IMR-90 (cell line): ENCODE results near the gene TAS1R1. TPM values are rescaled to one million over a fixed set of nuclear protein-coding genes. Genes with fewer than 3 reads are reported as not detected.

Experiments used
- ATAC-seq: fragments of 200-7000 bp; cut with Tn5 transposase; 2 replicates; pipeline ENCODE4 v1.9.1; 2020; ENCODE audit warnings: low read depth, mild to moderate bottlenecking, moderate library complexity
- BruUV-seq: library from RNA; stranded (reverse); fragments of 400-500 nt; replicated peaks from 2 replicates; lab custom pipeline; 2021; lab: Mats Ljungman, UMichigan
- CTCF ChIA-PET: fragments of 300-600 bp; formaldehyde crosslinking; extraction: SDS; loops from one replicate; lab custom pipeline; 2021; ENCODE audit warnings: antibody characterized with exemption; lab: Yijun Ruan, JAX
- POLR2A ChIA-PET: fragments of 300-600 bp; sonication (Branson Sonifier 250); formaldehyde crosslinking; loops from one replicate; lab custom pipeline; 2022; ENCODE audit warnings: antibody characterized with exemption; ENCODE audit not compliant: unreplicated experiment; lab: Charles Lee
- DNase-seq: peaks from one replicate; pipeline ENCODE4 v3.0.0; 2013
- H2AFZ ChIP-seq: replicated peaks from 2 replicates; pipeline ENCODE3; 2013; ENCODE audit warnings: low read length, mild to moderate bottlenecking; ENCODE audit not compliant: poor library complexity
- H2AK5ac ChIP-seq: 2 replicates; pipeline ENCODE4 v1.6.1; 2013; ENCODE audit warnings: low read depth, low read length, inconsistent platforms
- H2AK9ac ChIP-seq: replicated peaks from 2 replicates; pipeline ENCODE3; 2013; ENCODE audit warnings: mild to moderate bottlenecking, low read depth, low read length, moderate library complexity; ENCODE audit not compliant: poor library complexity
- H2BK120ac ChIP-seq: 2 replicates; pipeline ENCODE4 v1.6.1; 2013; ENCODE audit warnings: low read depth, low read length, inconsistent platforms
- H2BK15ac ChIP-seq: 3 replicates; pipeline ENCODE4 v1.6.1; 2013; ENCODE audit warnings: low read depth, low read length, inconsistent platforms
- H2BK20ac ChIP-seq: 2 replicates; pipeline ENCODE4 v1.6.1; 2013; ENCODE audit warnings: low read depth, mild to moderate bottlenecking, inconsistent platforms, low read length, moderate library complexity
- H2BK5ac ChIP-seq: 2 replicates; pipeline ENCODE4 v1.6.1; 2013; ENCODE audit warnings: mild to moderate bottlenecking, low read depth, low read length, inconsistent platforms; ENCODE audit not compliant: poor library complexity, severe bottlenecking
- H3K14ac ChIP-seq: replicated peaks from 2 replicates; pipeline ENCODE4 v1.6.1; 2013; ENCODE audit warnings: low read depth, low read length, inconsistent platforms
- H3K18ac ChIP-seq: 2 replicates; pipeline ENCODE4 v1.6.1; 2013; ENCODE audit warnings: low read depth, low read length, control low read depth
- H3K23ac ChIP-seq: 2 replicates; pipeline ENCODE4 v1.6.1; 2013; ENCODE audit warnings: low read depth, low read length, inconsistent platforms
- H3K27ac ChIP-seq: 2 replicates; pipeline ENCODE4 v1.5.1; 2013; ENCODE audit warnings: mild to moderate bottlenecking, control low read depth, low read length; ENCODE audit not compliant: insufficient read depth
- H3K27me3 ChIP-seq: 2 replicates; pipeline ENCODE4 v1.6.1; 2013; ENCODE audit warnings: low read length; ENCODE audit not compliant: control insufficient read depth, insufficient read depth
- H3K36me3 ChIP-seq: 2 replicates; pipeline ENCODE4 v1.6.1; 2013; ENCODE audit warnings: low read length, mixed read lengths; ENCODE audit not compliant: control insufficient read depth, insufficient read depth
- H3K4ac ChIP-seq: 2 replicates; pipeline ENCODE4 v1.6.1; 2013; ENCODE audit warnings: low read depth, low read length, inconsistent platforms
- H3K4me1 ChIP-seq: 2 replicates; pipeline ENCODE4 v1.6.1; 2013; ENCODE audit warnings: low read length, mixed read lengths; ENCODE audit not compliant: control insufficient read depth, insufficient read depth
- H3K4me2 ChIP-seq: 2 replicates; pipeline ENCODE4 v1.6.1; 2013; ENCODE audit warnings: low read depth, mild to moderate bottlenecking, control low read depth, low read length, moderate library complexity
- H3K4me3 ChIP-seq: 2 replicates; pipeline ENCODE4 v1.5.1; 2013; ENCODE audit warnings: low read depth, mild to moderate bottlenecking, control low read depth, low read length, moderate library complexity; ENCODE audit not compliant: insufficient read depth
- H3K56ac ChIP-seq: 2 replicates; pipeline ENCODE4 v1.6.1; 2013; ENCODE audit warnings: low read length, inconsistent platforms; ENCODE audit not compliant: insufficient read depth; ENCODE audit errors: extremely low read depth
- H3K79me1 ChIP-seq, 2 experiments: 2 replicates each; pipeline ENCODE4 v1.6.1; 2013; ENCODE audit warnings: low read length in 2 of 2, inconsistent platforms in 1 of 2, low read depth in 1 of 2
- H3K9ac ChIP-seq: 2 replicates; pipeline ENCODE4 v1.6.1; 2013; ENCODE audit warnings: low read depth, low read length, control low read depth
- H3K9me1 ChIP-seq: 2 replicates; pipeline ENCODE4 v1.6.1; 2013; ENCODE audit warnings: low read length, inconsistent platforms; ENCODE audit not compliant: insufficient read depth
- H3K9me3 ChIP-seq: 2 replicates; pipeline ENCODE4 v1.6.1; 2013; ENCODE audit warnings: low read length; ENCODE audit not compliant: control insufficient read depth, insufficient read depth
- H4K20me1 ChIP-seq: 2 replicates; pipeline ENCODE4 v1.6.1; 2013; ENCODE audit warnings: low read length, inconsistent platforms; ENCODE audit not compliant: insufficient read depth
- H4K5ac ChIP-seq: 2 replicates; pipeline ENCODE4 v1.6.1; 2013; ENCODE audit warnings: mild to moderate bottlenecking, low read depth, low read length, control low read depth
- H4K8ac ChIP-seq, 2 experiments: 2 replicates each; pipeline ENCODE4 v1.6.1; 2013; ENCODE audit warnings: low read depth in 2 of 2, low read length in 2 of 2, control low read depth in 1 of 2, inconsistent platforms in 1 of 2
- H4K91ac ChIP-seq: 2 replicates; pipeline ENCODE4 v1.6.1; 2013; ENCODE audit warnings: low read depth, low read length, inconsistent platforms; ENCODE audit not compliant: insufficient read depth
- BHLHE40 ChIP-seq: fragments of 150-350 bp; IDR thresholded peaks from 2 replicates; pipeline ENCODE4 v1.6.1; 2016; ENCODE audit warnings: mild to moderate bottlenecking, low read depth, low read length
- CEBPB ChIP-seq: IDR thresholded peaks from 2 replicates; pipeline ENCODE4 v1.6.1; 2012; ENCODE audit warnings: low read depth, low read length, improper control_type of control experiment
- CHD1 ChIP-seq: IDR thresholded peaks from 2 replicates; pipeline ENCODE4 v1.6.1; 2012; ENCODE audit warnings: low read depth, low read length, improper control_type of control experiment
- FOS ChIP-seq: fragments of 150-350 bp; IDR thresholded peaks from 2 replicates; pipeline ENCODE4 v1.6.1; 2016; ENCODE audit warnings: low read depth, low read length
- MAFK ChIP-seq: IDR thresholded peaks from 2 replicates; pipeline ENCODE4 v1.6.1; 2012; ENCODE audit warnings: low read depth, low read length, improper control_type of control experiment
- MAZ ChIP-seq: IDR thresholded peaks from 2 replicates; pipeline ENCODE4 v1.6.1; 2012; ENCODE audit warnings: low read depth, mild to moderate bottlenecking, low read length, improper control_type of control experiment, moderate library complexity, borderline replicate concordance
- MXI1 ChIP-seq: IDR thresholded peaks from 2 replicates; pipeline ENCODE4 v1.6.1; 2012; ENCODE audit warnings: low read depth, mild to moderate bottlenecking, low read length, moderate library complexity, borderline replicate concordance
- NFE2L2 ChIP-seq: fragments of 150-350 bp; IDR thresholded peaks from 2 replicates; pipeline ENCODE4 v1.6.1; 2016; ENCODE audit warnings: low read depth, mild to moderate bottlenecking, low read length
- POLR2A ChIP-seq: IDR thresholded peaks from 2 replicates; pipeline ENCODE4 v1.6.1; 2012; ENCODE audit warnings: mild to moderate bottlenecking, low read depth, low read length
- RAD21 ChIP-seq: IDR thresholded peaks from 2 replicates; pipeline ENCODE4 v1.6.1; 2012; ENCODE audit warnings: low read length, improper control_type of control experiment
- RCOR1 ChIP-seq: IDR thresholded peaks from 2 replicates; pipeline ENCODE4 v1.6.1; 2012; ENCODE audit warnings: mild to moderate bottlenecking, low read length, improper control_type of control experiment; ENCODE audit not compliant: insufficient replicate concordance
- RFX5 ChIP-seq: IDR thresholded peaks from 2 replicates; pipeline ENCODE4 v1.8.0; 2012; ENCODE audit warnings: low read depth, mild to moderate bottlenecking, low read length, moderate library complexity
- SMC3 ChIP-seq: fragments of 150-350 bp; IDR thresholded peaks from 2 replicates; pipeline ENCODE4 v1.6.1; 2016; ENCODE audit warnings: low read depth, mild to moderate bottlenecking, antibody characterized with exemption, low read length, moderate library complexity
- WGBS, 2 experiments: methylation state at CpG; one replicate each; pipeline versions ENCODE4 v1.1.5 to v1.1.7; 2013; ENCODE audit warnings: missing lambda C conversion rate in 2 of 2; ENCODE audit not compliant: insufficient read length in 1 of 2; ENCODE audit errors: extremely low coverage in 2 of 2; 5-methylcytosine and 5-hydroxymethylcytosine counted together
- dilution Hi-C: fragments of 300-500 bp; cut with HindIII; formaldehyde crosslinking; loops from one replicate; pipeline ENCODE4 v1.14.3; 2018; ENCODE audit warnings: low sequenced_read_pairs; ENCODE audit not compliant: unreplicated experiment
- in situ Hi-C: fragments of 300-500 bp; cut with MboI; formaldehyde crosslinking; loops from 3 replicates; pipeline ENCODE4 v1.14.3; 2019; ENCODE audit warnings: low sequenced_read_pairs, inconsistent platforms, mixed read lengths
- intact Hi-C: fragments of 100-400 bp; cut with micrococcal nuclease; formaldehyde crosslinking; loops from 2 replicates; pipeline ENCODE4 v1.10.0; 2022
- polyA plus RNA-seq, 3 experiments: library from polyadenylated mRNA; depleted of rRNA; stranded (reverse); fragments of >200 nt; gene quantifications; 2 replicates each; pipeline ENCODE4 v1.2.3, GENCODE V29; 2012; ENCODE audit warnings: low replicate concordance in 1 of 3
- total RNA-seq: library from RNA; depleted of rRNA; stranded (reverse); fragments of >200 nt; gene quantifications from 2 replicates; pipeline ENCODE4 v1.2.3, GENCODE V29; 2012
- TF ChIP-seq, protein P1 (sequence below): conservative IDR thresholded peaks from 2 replicates; pipeline ENCODE4 v1.5.1; 2012; ENCODE audit warnings: mild to moderate bottlenecking, low read depth, low read length, improper control_type of control experiment
- TF ChIP-seq, protein P2 (sequence below): fragments of 150-350 bp; IDR thresholded peaks from 2 replicates; pipeline ENCODE4 v1.6.1; 2017; ENCODE audit warnings: mild to moderate bottlenecking, antibody characterized with exemption, low read length, low read depth
- TF ChIP-seq, protein P3 (sequence below): fragments of 150-350 bp; IDR thresholded peaks from 2 replicates; pipeline ENCODE4 v1.6.1; 2016; ENCODE audit warnings: low read depth, mild to moderate bottlenecking, low read length, moderate library complexity, borderline replicate concordance

The TAS1R1 gene
- total and polyA plus RNA-seq, 2 of the 4 experiments (the other 2 are of a cell fraction): 0.05 TPM; not detected in 1

DNA sequence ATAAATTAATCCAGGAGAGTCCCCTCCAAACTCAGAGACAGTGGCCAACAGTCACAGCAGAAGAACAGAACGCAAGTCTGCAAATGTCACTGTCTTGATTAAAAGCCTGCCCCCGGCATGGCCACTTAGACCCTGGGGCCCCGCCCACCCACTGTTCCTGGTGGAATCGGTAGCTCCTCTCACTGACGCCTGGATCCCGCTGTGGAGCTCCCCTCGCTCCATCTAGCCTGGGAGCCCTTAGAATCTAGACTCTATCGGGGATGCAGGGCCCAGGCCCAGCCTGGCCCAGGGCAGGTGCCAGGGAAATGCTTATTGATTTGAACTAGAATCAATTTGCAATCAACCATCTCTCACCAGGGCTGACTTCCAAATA is 42.2 kb upstream of the TAS1R1 start:
- Histone ChIP-seq H3K56ac (no peak overlapping the region), H2BK20ac (no peak overlapping the region), H4K20me1 (no peaks in the 10 kb centered on the region), H3K27ac (no peak overlapping the region), H2AFZ (no peak overlapping the region), H3K23ac (no peak overlapping the region), H3K4me2 (no peak overlapping the region), H3K4me3 (no peak overlapping the region), H3K9me3 (no peaks in the 10 kb centered on the region), H3K4ac (no peak overlapping the region), H4K8ac (no peak overlapping the region), H4K5ac (no peak overlapping the region), H4K91ac (no peak overlapping the region), H3K9ac (no peak overlapping the region), H3K14ac (no peak overlapping the region), H2AK9ac (no peak overlapping the region), H2BK120ac (no peak overlapping the region), H3K27me3 (no peaks in the 10 kb centered on the region; the same call in 1 of the 2 replicates), H2BK5ac (no peak overlapping the region), H2AK5ac (no peak overlapping the region), H3K18ac (no peak overlapping the region), H3K4me1 (peaks cover 6% of the 10 kb centered on the region), H3K9me1 (peaks cover 6% of the 10 kb centered on the region; the same call in 1 of the 2 replicates), H3K36me3 (no peaks in the 10 kb centered on the region), H3K79me1 (no peaks in the 10 kb centered on the region), H2BK15ac (no peak overlapping the region)
- ChIA-PET CTCF (interaction anchor here (1.7 kb wide), 1 partner anchor 10 kb away, joined by 6 read pairs; no protein-coding TSS in a partner anchor), POLR2A (no interaction called here)
- WGBS, 2 experiments: 69% methylated on average over 3 of the region's 8 CpGs; no CpG with 5 or more reads in 1 of the 2 experiments
- intact Hi-C loops (no loop called here), dilution Hi-C loops (no loop called here), in situ Hi-C loops (no loop called here)
- no peak for DNase-seq
- TF ChIP-seq CEBPB: no peak
- no peak for TF ChIP-seq RAD21
- no peak for TF ChIP-seq CHD1
- TF ChIP-seq SMC3: no peak
- TF ChIP-seq, protein P1, sequence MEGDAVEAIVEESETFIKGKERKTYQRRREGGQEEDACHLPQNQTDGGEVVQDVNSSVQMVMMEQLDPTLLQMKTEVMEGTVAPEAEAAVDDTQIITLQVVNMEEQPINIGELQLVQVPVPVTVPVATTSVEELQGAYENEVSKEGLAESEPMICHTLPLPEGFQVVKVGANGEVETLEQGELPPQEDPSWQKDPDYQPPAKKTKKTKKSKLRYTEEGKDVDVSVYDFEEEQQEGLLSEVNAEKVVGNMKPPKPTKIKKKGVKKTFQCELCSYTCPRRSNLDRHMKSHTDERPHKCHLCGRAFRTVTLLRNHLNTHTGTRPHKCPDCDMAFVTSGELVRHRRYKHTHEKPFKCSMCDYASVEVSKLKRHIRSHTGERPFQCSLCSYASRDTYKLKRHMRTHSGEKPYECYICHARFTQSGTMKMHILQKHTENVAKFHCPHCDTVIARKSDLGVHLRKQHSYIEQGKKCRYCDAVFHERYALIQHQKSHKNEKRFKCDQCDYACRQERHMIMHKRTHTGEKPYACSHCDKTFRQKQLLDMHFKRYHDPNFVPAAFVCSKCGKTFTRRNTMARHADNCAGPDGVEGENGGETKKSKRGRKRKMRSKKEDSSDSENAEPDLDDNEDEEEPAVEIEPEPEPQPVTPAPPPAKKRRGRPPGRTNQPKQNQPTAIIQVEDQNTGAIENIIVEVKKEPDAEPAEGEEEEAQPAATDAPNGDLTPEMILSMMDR: no peak
- no peak for TF ChIP-seq MAFK
- TF ChIP-seq, protein P2, sequence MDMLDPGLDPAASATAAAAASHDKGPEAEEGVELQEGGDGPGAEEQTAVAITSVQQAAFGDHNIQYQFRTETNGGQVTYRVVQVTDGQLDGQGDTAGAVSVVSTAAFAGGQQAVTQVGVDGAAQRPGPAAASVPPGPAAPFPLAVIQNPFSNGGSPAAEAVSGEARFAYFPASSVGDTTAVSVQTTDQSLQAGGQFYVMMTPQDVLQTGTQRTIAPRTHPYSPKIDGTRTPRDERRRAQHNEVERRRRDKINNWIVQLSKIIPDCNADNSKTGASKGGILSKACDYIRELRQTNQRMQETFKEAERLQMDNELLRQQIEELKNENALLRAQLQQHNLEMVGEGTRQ: no peak
- no peak for TF ChIP-seq FOS
- no peak for TF ChIP-seq MXI1
- TF ChIP-seq RCOR1: no peak
- TF ChIP-seq BHLHE40: no peak
- TF ChIP-seq POLR2A: no peak
- TF ChIP-seq, protein P3, sequence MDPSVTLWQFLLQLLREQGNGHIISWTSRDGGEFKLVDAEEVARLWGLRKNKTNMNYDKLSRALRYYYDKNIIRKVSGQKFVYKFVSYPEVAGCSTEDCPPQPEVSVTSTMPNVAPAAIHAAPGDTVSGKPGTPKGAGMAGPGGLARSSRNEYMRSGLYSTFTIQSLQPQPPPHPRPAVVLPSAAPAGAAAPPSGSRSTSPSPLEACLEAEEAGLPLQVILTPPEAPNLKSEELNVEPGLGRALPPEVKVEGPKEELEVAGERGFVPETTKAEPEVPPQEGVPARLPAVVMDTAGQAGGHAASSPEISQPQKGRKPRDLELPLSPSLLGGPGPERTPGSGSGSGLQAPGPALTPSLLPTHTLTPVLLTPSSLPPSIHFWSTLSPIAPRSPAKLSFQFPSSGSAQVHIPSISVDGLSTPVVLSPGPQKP: no peak
- TF ChIP-seq NFE2L2: no peak
- no peak for TF ChIP-seq MAZ
- TF ChIP-seq RFX5: no peak
- no TSS peak for BruUV-seq
- ATAC-seq: no peak
